HepG2 (cell line): ENCODE data around the gene CDH8.

Experiments used
- ATF7 ChIP-seq, 2 experiments: fragments of 450-650 bp in 1 of 2; sonication (generic) in 1 of 2; formaldehyde crosslinking in 1 of 2; IDR thresholded peaks; 2 replicates each; pipeline versions ENCODE4 v1.4.0 to v1.6.1; 2016 to 2020; ENCODE audit warnings: antibody characterized with exemption in 1 of 2, mild to moderate bottlenecking in 1 of 2, missing genetic modification reagents in 1 of 2
- BCL3 ChIP-seq: sonication (generic); formaldehyde crosslinking; IDR thresholded peaks from 2 replicates; pipeline ENCODE4 v1.5.1; 2020; ENCODE audit warnings: mild to moderate bottlenecking, missing genetic modification reagents, moderate library complexity
- EZH2 ChIP-seq: conservative IDR thresholded peaks from 2 replicates; pipeline ENCODE4 v1.6.1; 2012; ENCODE audit warnings: mild to moderate bottlenecking, low read depth, low read length, moderate library complexity
- NAIF1 ChIP-seq: sonication (generic); formaldehyde crosslinking; IDR thresholded peaks from 2 replicates; pipeline ENCODE4 v1.5.0; 2020; ENCODE audit warnings: mild to moderate bottlenecking, missing genetic modification reagents, borderline replicate concordance
- POLR2A ChIP-seq, 2 experiments: IDR thresholded peaks; 2 replicates each; pipeline ENCODE4 v1.6.1; 2011; ENCODE audit warnings: low read depth in 2 of 2, low read length in 2 of 2, mild to moderate bottlenecking in 1 of 2, moderate library complexity in 1 of 2; ENCODE audit not compliant: insufficient read depth in 1 of 2
- POLR2G ChIP-seq: fragments of 200-400 bp; formaldehyde crosslinking; IDR thresholded peaks from 2 replicates; pipeline ENCODE4 v1.6.1; 2018; ENCODE audit warnings: mild to moderate bottlenecking, low read depth, low read length, moderate library complexity
- REST ChIP-seq, 2 experiments: IDR thresholded peaks; 2 replicates each; pipeline ENCODE4 v1.6.1; 2011 to 2012; ENCODE audit warnings: low read length in 2 of 2, borderline replicate concordance in 1 of 2, low read depth in 1 of 2, mild to moderate bottlenecking in 1 of 2, moderate library complexity in 1 of 2
- TMF1 ChIP-seq: sonication (generic); formaldehyde crosslinking; IDR thresholded peaks from 2 replicates; pipeline ENCODE4 v1.8.1; 2022; ENCODE audit warnings: low read depth, missing genetic modification reagents
- U2AF2 ChIP-seq: fragments of 200-400 bp; formaldehyde crosslinking; IDR thresholded peaks from 2 replicates; pipeline ENCODE4 v1.6.1; 2017; ENCODE audit warnings: low read depth, mild to moderate bottlenecking, low read length
- TF ChIP-seq, protein P1 (sequence below): sonication (generic); formaldehyde crosslinking; IDR thresholded peaks from 2 replicates; pipeline ENCODE4 v1.5.0; 2020; ENCODE audit warnings: mild to moderate bottlenecking, missing genetic modification reagents, moderate library complexity

DNA sequence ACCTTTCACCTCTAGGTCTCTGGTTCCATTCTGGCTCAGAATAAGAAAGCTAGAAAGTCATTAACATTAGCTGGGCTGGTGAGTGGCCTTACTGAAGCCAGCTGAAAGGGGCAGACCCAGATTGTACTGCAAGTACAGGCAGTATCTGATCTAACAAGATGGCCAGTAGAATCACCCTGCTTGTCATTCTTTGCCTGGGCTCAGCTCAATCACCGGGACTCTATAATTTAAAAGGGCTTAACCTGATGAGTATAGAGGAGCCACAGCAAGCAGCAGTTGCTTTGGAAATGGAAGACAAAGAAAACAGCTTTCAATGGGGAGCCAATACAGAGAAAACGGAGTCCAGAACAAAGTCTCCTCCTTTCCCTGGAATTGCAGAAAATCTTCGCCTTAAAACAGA is 13.6 kb downstream of the CDH8 start:
- TF ChIP-seq POLR2A (IDR thresholded peaks at IDR 0.05; ENCODE audit: insufficient read depth in 1 of 2, low read depth in 2 of 2, low read length in 2 of 2) (no peak), EZH2 (no peak), POLR2G (no peak), TMF1 (no peak), ATF7 (IDR thresholded peaks at IDR 0.05) (no peak), ATF7 (CRISPR knock-in tag; IDR thresholded peaks at IDR 0.05) (no peak), BCL3 (no peak), REST (IDR thresholded peaks at IDR 0.05; ENCODE audit: borderline replicate concordance in 1 of 2, low read depth in 1 of 2, low read length in 2 of 2) (no peak), NAIF1 (CRISPR knock-in tag) (no peak), U2AF2 (no peak)
- TF ChIP-seq, protein P1, sequence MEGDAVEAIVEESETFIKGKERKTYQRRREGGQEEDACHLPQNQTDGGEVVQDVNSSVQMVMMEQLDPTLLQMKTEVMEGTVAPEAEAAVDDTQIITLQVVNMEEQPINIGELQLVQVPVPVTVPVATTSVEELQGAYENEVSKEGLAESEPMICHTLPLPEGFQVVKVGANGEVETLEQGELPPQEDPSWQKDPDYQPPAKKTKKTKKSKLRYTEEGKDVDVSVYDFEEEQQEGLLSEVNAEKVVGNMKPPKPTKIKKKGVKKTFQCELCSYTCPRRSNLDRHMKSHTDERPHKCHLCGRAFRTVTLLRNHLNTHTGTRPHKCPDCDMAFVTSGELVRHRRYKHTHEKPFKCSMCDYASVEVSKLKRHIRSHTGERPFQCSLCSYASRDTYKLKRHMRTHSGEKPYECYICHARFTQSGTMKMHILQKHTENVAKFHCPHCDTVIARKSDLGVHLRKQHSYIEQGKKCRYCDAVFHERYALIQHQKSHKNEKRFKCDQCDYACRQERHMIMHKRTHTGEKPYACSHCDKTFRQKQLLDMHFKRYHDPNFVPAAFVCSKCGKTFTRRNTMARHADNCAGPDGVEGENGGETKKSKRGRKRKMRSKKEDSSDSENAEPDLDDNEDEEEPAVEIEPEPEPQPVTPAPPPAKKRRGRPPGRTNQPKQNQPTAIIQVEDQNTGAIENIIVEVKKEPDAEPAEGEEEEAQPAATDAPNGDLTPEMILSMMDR (CRISPR knock-in tag): no peak
